Spleen (tissue), 7 donors: ENCODE results near the gene DNPEP.

Experiments used
- CTCF ChIP-seq, 11 experiments: fragments of 200-600 bp in 7 of 11; fragments of 450-650 bp in 4 of 11; sonication (generic) in 4 of 11; IDR thresholded peaks in 8 of 11; conservative IDR thresholded peaks in 3 of 11; 1 replicate in 7 of 11; 2 replicates in 4 of 11; pipeline versions ENCODE4 v1.4.0 to v1.8.0; 2016 to 2021; ENCODE audit warnings: antibody characterized with exemption in 11 of 11, inconsistent platforms in 4 of 11, mild to moderate bottlenecking in 1 of 11
- POLR2A ChIP-seq, 3 donors: fragments of 450-650 bp; IDR thresholded peaks; one replicate each; pipeline ENCODE4 v1.5.1; 2017; ENCODE audit warnings: antibody characterized with exemption in 3 of 3, mild to moderate bottlenecking in 1 of 3
- POLR2AphosphoS5 ChIP-seq, 3 donors: sonication (generic); formaldehyde crosslinking; IDR thresholded peaks; one replicate each; pipeline ENCODE4 v1.5.1; 2017; ENCODE audit warnings: antibody characterized with exemption in 3 of 3
- donor health status: DM: no; HTN: no; CAD: no; lungs with moderate emphysema.
- donor health status: DM: no; HTN: no; CAD: no.
- donor health status: DM: no; HTN: no; CAD: no.

GRCh38 chr2:219385958-219386520 is 1.7 kb downstream of the DNPEP start:
- TF ChIP-seq POLR2AphosphoS5 (IDR thresholded peaks at IDR 0.05), result no peak
- no peak for TF ChIP-seq POLR2A (IDR thresholded peaks at IDR 0.05)
- no peak for TF ChIP-seq CTCF (IDR thresholded peaks at IDR 0.05 in 8 of 11, conservative IDR thresholded peaks at IDR 0.05 in 3 of 11)
